Adrenal gland (tissue), 12 donors: ENCODE results near the gene ASH1L. TPM values are rescaled to one million over a fixed set of nuclear protein-coding genes. Genes with fewer than 3 reads are reported as not detected.
"Not testable (repeated sequence)": the region's sequence is repeated elsewhere in the genome, so short reads cannot be mapped to it uniquely, and the experiment has no call there.

Source experiments
- DNase-seq, 7 donors: peaks; one replicate each; pipeline ENCODE4 v3.0.0-alpha.2; 2019 to 2020
- H3K27ac ChIP-seq, 5 donors: fragments of 200-600 bp; sonication (generic) in 4 of 5; 1 replicate in 3 of 5; 2 replicates in 2 of 5; pipeline versions ENCODE4 v1.5.1 to v1.8.0; 2016 to 2020; ENCODE audit warnings: mild to moderate bottlenecking in 1 of 5
- H3K27me3 ChIP-seq: fragments of 200-600 bp; 2 replicates; pipeline ENCODE4 v1.8.0; 2021
- H3K36me3 ChIP-seq, 2 donors: fragments of 200-600 bp; replicated peaks in 1 of 2; 1 replicate in 1 of 2; 2 replicates in 1 of 2; pipeline versions ENCODE4 v1.5.1 to v1.8.0; 2018 to 2022
- H3K4me1 ChIP-seq, 2 donors: fragments of 200-600 bp; replicated peaks in 1 of 2; 1 replicate in 1 of 2; 2 replicates in 1 of 2; pipeline versions ENCODE4 v1.5.1 to v1.8.0; 2018 to 2021
- H3K4me3 ChIP-seq, 4 donors: fragments of 200-600 bp; sonication (generic) in 3 of 4; one replicate each; pipeline ENCODE4 v1.5.1; 2016 to 2018
- H3K9me3 ChIP-seq, 3 donors: fragments of 200-600 bp; sonication (generic) in 1 of 3; replicated peaks in 1 of 3; 1 replicate in 2 of 3; 2 replicates in 1 of 3; pipeline versions ENCODE4 v1.5.1 to v1.8.0; 2016 to 2021
- CTCF ChIP-seq, 6 experiments: fragments of 450-650 bp in 4 of 6; fragments of 200-600 bp in 2 of 6; sonication (generic) in 1 of 6; IDR thresholded peaks; 1 replicate in 5 of 6; 2 replicates in 1 of 6; pipeline versions ENCODE4 v1.5.1 to v1.8.0; 2016 to 2021; ENCODE audit warnings: antibody characterized with exemption in 6 of 6, mild to moderate bottlenecking in 2 of 6, moderate library complexity in 1 of 6
- POLR2A ChIP-seq, 2 donors: fragments of 450-650 bp; IDR thresholded peaks; one replicate each; pipeline ENCODE4 v1.6.1; 2017; ENCODE audit warnings: antibody characterized with exemption in 2 of 2, mild to moderate bottlenecking in 2 of 2, moderate library complexity in 1 of 2
- WGBS, 4 donors: extraction: QIAGEN DNeasy Blood & Tissue Kit in 2 of 4; methylation state at CpG; one replicate each; pipeline versions ENCODE4 v1.1.5 to v1.1.7; 2013 to 2017; 5-methylcytosine and 5-hydroxymethylcytosine counted together
- intact Hi-C, 2 donors: fragments of 100-400 bp; cut with DNase I; formaldehyde crosslinking; loops; one replicate each; pipeline versions ENCODE4 v1.14.1 to v1.15.0; 2022 to 2023
- polyA plus RNA-seq, 3 donors: library from polyadenylated mRNA; stranded (reverse); fragments of 200-250 nt in 2 of 3; fragments of 350-450 nt in 1 of 3; fragmentation: Illumina TruSeq in 1 of 3; extraction: RNeasy Lipid Tissue Mini Kit (QIAGEN cat#74804) in 1 of 3; gene quantifications; one replicate each; pipeline ENCODE4 v1.2.3, GENCODE V29; 2013 to 2014
- total RNA-seq, 9 donors: library from RNA; depleted of rRNA in 4 of 9; stranded (reverse); fragments of >200 nt in 4 of 9; fragments of 120-200 nt in 1 of 9; fragmentation: NEBNext Ultra II Directional in 1 of 9; extraction: Animal tissue kit (Norgen Biotek cat#: 25700) in 1 of 9; gene quantifications; one replicate each; pipeline versions ENCODE4 v1.1.0 to v1.2.4, GENCODE V29; 2013 to 2023
- donor health status: healthy with polysubstance abuse.
- donor health status: Bipolar disorder and iron deficiency.
- donor health status: DM: yes; HTN: yes; CAD: no.
- donor health status: DM: no; HTN: no; CAD: no.
- donor health status: DM: no; HTN: no; CAD: no.
- donor health status: DM: yes; HTN: yes; CAD: no.

The ASH1L gene
- total and polyA plus RNA-seq, 12 donors = 3.7 to 59.3 (median 41.8) TPM

GRCh38 chr1:155334962-155335361, 227.6 kb downstream of the ASH1L start:
- intact Hi-C loops = no loop called here
- peaks cover 0 to 74% of the 10 kb centered on the region in 2 donors for H3K36me3 ChIP-seq
- DNase-seq = no peak
- no peak overlapping the region for H3K4me3 ChIP-seq
- TF ChIP-seq POLR2A (IDR thresholded peaks at IDR 0.05) (no peak), CTCF (IDR thresholded peaks at IDR 0.05) (no peak)
- WGBS, 4 donors = 61 to 75% (median 69%) methylated on average over 1 of the region's 1 CpG
- H3K27ac ChIP-seq = no peak overlapping the region
- no peaks in the 10 kb centered on the region for H3K4me1 ChIP-seq
- no peaks in the 10 kb centered on the region for H3K27me3 ChIP-seq
- H3K9me3 ChIP-seq = no peaks in the 10 kb centered on the region

- Histone ChIP-seq H3K9me3 (no peaks in the 10 kb centered on the region), H3K36me3 (peaks cover 0 to 60% of the 10 kb centered on the region in 2 donors), H3K4me1 (peaks cover 5 to 10% of the 10 kb centered on the region in 2 donors), H3K27me3 (no peaks in the 10 kb centered on the region), H3K27ac (no peak overlapping the region), H3K4me3 (no peak overlapping the region)
- intact Hi-C loops = no loop called here
- 86 to 93% (median 90%) methylated on average over 5 to 11 of the region's 11 CpGs for WGBS, 4 donors
- TF ChIP-seq CTCF (IDR thresholded peaks at IDR 0.05) (no peak), POLR2A (IDR thresholded peaks at IDR 0.05) (no peak)
- DNase-seq = peak in 1 of 7 donors; percentile 50
Measured at GRCh38 chr1:155329980-155330598, 232.5 kb downstream of the ASH1L start.

DNA sequence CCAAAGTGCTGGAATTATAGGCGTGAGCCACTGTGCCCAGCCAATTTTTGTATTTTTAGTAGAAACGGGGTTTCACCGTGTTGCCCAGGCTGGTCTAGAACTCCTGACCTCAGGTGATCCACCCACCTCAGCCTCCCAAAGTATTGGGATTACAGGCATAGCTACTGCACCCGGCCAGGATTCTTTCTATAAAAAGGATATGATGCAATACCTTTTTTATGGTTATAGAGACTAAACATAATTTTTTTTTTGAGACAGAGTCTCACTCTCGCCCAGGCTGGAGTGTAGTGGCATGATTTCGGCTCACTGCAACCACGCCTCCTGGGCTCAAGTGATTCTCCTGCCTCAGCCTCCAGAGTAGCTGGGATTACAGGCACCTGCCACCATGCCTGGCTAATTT, 233.7 kb downstream of the ASH1L start:
- H3K27me3 ChIP-seq, H3K9me3 ChIP-seq, H3K4me3 ChIP-seq, intact Hi-C loops, H3K27ac ChIP-seq, DNase-seq: not testable (repeated sequence)
- peaks cover 0 to 50% of the 10 kb centered on the region in 2 donors for H3K36me3 ChIP-seq
- peaks cover 5 to 12% of the 10 kb centered on the region in 2 donors for H3K4me1 ChIP-seq
- WGBS, 4 donors = 86 to 93% (median 87%) methylated on average over 7 of the region's 7 CpGs

DNA sequence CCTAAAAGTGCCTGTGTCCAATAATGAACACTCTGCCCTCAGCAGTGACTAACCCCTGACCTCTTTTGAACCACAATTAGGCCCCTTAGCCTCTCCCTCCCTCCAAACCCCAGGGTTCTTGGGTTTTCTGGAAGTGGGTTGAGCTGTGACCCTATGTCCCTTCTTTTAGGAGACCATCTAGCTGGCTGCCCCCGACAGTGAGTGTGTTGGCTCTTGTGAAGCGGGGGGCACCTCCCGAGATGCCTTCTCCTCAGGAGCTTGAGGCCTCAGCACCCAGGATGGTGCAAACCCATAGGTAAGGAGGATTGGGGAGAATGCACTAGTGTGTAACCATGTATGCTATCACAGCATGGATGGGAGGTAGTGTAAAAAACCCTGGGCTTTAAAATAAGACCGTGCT, 234.6 kb downstream of the ASH1L start:
- H3K27me3 ChIP-seq = no peaks in the 10 kb centered on the region
- H3K9me3 ChIP-seq = no peaks in the 10 kb centered on the region
- peaks cover 0 to 47% of the 10 kb centered on the region in 2 donors for H3K36me3 ChIP-seq
- no peak overlapping the region for H3K27ac ChIP-seq
- intact Hi-C loops = no loop called here
- peaks cover 6 to 12% of the 10 kb centered on the region in 2 donors for H3K4me1 ChIP-seq
- no peak for DNase-seq
- H3K4me3 ChIP-seq = no peak overlapping the region
- WGBS, 4 donors = 83 to 90% (median 84%) methylated on average over 4 of the region's 4 CpGs
- TF ChIP-seq CTCF (IDR thresholded peaks at IDR 0.05) (no peak), POLR2A (IDR thresholded peaks at IDR 0.05) (no peak)

GRCh38 chr1:155326631-155327037, 236.0 kb downstream of the ASH1L start:
- peak in 1 of 7 donors; percentile 19 for DNase-seq
- TF ChIP-seq CTCF (IDR thresholded peaks at IDR 0.05) (no peak), POLR2A (IDR thresholded peaks at IDR 0.05) (no peak)
- H3K27me3 ChIP-seq = no peaks in the 10 kb centered on the region
- no peaks in the 10 kb centered on the region for H3K9me3 ChIP-seq
- peaks cover 20 to 24% of the 10 kb centered on the region in 2 donors for H3K4me1 ChIP-seq
- intact Hi-C loops = no loop called here
- no peak overlapping the region for H3K27ac ChIP-seq
- H3K36me3 ChIP-seq = peaks cover 0 to 45% of the 10 kb centered on the region in 2 donors
- WGBS, 4 donors = 78 to 95% (median 91%) methylated on average over 4 to 7 of the region's 7 CpGs
- H3K4me3 ChIP-seq = no peak overlapping the region
